ENCODE measurements around the gene SLC6A17. TPM values are rescaled to one million over a fixed set of nuclear protein-coding genes. Genes with fewer than 3 reads are reported as not detected.

SLC6A17 gene
- polyA plus RNA-seq, 6 donors from 2014 or later, result not detected

DNA sequence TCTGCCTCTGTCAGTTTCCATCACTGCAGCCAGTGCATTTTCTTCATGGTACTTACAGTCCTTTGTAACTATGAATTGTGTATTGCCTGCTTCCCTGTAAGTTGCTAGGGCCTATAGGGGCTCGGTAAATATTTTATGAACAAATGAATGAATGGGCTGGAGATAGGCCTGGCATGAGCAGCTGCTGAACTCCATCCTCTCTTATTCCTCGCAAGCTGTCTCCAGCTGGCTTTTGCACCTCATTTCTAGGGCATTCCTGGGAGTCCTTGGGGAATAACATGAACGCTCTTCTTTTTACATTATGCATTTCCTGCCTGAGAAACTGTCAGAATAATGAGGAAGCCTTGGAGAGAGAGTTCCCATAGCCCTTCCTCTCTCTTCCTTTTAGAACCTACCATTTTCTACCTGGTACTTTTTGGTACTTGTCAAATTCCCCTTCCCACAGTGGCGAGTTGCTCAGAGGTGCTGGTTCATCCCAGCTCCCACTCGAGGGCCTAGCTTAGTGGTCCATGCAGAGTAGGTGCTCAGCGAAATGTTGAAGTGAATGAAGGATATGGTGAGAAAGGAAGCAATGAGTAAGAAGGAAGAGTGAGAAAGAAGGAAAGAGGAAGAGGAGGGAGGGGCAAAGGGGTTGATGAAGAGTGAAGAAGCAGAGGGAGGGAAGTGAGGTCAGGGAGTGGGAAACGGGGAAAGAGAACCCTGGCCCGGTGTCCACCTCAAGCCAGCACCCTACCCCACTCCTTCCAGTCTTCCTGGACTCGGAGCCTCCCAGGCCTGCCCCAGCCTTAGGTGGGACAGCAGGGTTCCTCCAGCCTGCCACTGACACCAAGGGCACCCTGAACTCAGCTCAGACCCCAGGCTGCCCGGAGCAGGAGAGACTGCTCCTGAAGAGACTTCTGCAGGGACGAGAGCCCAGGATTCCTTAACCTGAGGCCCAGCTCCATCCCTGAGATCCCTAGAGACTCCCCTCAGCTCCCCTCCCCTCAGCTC, 89.4 kb downstream of the SLC6A17 start:
- DNase-seq, result no peak
- H3K27ac Mint-ChIP-seq, result peak overlapping the region in 5 of 6 donors; percentile 29 to 94 (median 80)
- H3K9me3 Mint-ChIP-seq, result no peaks in the 10 kb centered on the region
- H3K4me1 Mint-ChIP-seq, result peaks cover 24 to 50% (median 26%) of the 10 kb centered on the region in 3 donors
- ATAC-seq (ENCODE audit: low read depth in 2 of 2), result no peak
- H3K4me3 Mint-ChIP-seq, result no peak overlapping the region
- no peaks in the 10 kb centered on the region for H3K27me3 Mint-ChIP-seq
- H3K36me3 Mint-ChIP-seq, result no peaks in the 10 kb centered on the region

GRCh38 chr1:110240476-110241210, 90.3 kb downstream of the SLC6A17 start:
- DNase-seq (no peak), ATAC-seq (ENCODE audit: low read depth in 2 of 2) (no peak)
- Mint-ChIP-seq H3K27ac (peak overlapping the region in 4 of 6 donors; percentile 24 to 87 (median 40)), H3K9me3 (no peaks in the 10 kb centered on the region), H3K4me3 (no peak overlapping the region), H3K27me3 (no peaks in the 10 kb centered on the region), H3K36me3 (no peaks in the 10 kb centered on the region), H3K4me1 (peaks cover 24 to 59% (median 33%) of the 10 kb centered on the region in 3 donors)

- no peaks in the 10 kb centered on the region for H3K27me3 Mint-ChIP-seq
- peak overlapping the region in 3 of 6 donors; percentile 18 to 89 (median 87) for H3K27ac Mint-ChIP-seq
- peaks cover 24 to 66% (median 33%) of the 10 kb centered on the region in 3 donors for H3K4me1 Mint-ChIP-seq
- DNase-seq (no peak), ATAC-seq (ENCODE audit: low read depth in 2 of 2) (no peak)
- H3K9me3 Mint-ChIP-seq, result no peaks in the 10 kb centered on the region
- H3K36me3 Mint-ChIP-seq, result no peaks in the 10 kb centered on the region
- H3K4me3 Mint-ChIP-seq, result no peak overlapping the region
These were observed 91.2 kb downstream of the SLC6A17 start for GRCh38 chr1:110241516-110241915.

DNA sequence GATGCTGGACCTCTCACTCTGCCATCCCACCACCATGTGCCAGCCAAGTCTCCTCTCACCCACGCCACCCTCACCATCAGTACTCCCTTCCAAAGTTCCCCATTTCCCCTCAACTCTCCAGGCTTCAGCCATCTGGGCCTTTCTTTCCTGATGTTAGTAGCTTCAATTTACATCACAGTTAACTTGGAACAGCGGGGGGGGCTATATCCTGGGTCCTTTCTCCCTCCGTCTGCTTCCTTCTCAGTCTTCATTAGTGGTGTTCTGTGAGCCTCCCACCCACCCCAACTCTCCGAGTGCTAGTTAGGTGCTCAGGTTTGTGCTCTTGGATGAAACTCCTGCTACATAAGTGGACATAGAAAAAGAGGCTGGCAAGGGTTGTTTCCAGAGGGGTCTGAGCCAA, 91.8 kb downstream of the SLC6A17 start:
- Mint-ChIP-seq H3K4me3 (peak overlapping the region in 1 of 8 donors; percentile 28), H3K27ac (peak overlapping the region in 5 of 6 donors; percentile 18 to 87 (median 34)), H3K4me1 (peaks cover 29 to 66% (median 33%) of the 10 kb centered on the region in 3 donors), H3K27me3 (no peaks in the 10 kb centered on the region), H3K36me3 (no peaks in the 10 kb centered on the region), H3K9me3 (no peaks in the 10 kb centered on the region)
- ATAC-seq (ENCODE audit: low read depth in 2 of 2) (no peak), DNase-seq (no peak)

DNA sequence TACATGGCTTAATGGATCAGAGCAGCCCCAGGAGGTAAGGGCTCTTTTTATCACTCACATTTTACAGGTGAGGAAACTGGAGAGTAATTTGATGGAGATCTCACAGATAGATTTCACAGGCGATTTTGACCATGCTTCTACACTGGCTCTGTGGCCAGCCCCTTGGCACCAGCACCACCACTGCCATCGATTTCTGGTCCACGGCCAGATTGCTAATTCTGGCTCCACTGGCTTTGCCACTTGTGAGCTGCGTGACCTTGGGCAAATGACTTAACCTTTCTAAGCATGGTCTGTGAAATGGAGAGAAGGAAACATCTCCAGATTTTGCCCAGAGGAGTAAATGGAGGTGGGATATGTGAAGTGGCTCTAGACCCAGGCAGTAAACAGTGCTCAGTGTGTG, 92.4 kb downstream of the SLC6A17 start:
- H3K4me1 Mint-ChIP-seq, result peaks cover 29 to 62% (median 33%) of the 10 kb centered on the region in 3 donors
- H3K27ac Mint-ChIP-seq, result peak overlapping the region in 5 of 6 donors; percentile 24 to 98 (median 87)
- no peaks in the 10 kb centered on the region for H3K9me3 Mint-ChIP-seq
- DNase-seq, result no peak
- H3K36me3 Mint-ChIP-seq, result no peaks in the 10 kb centered on the region
- peak overlapping the region in 4 of 8 donors; percentile 7 to 79 (median 33) for H3K4me3 Mint-ChIP-seq
- no peaks in the 10 kb centered on the region for H3K27me3 Mint-ChIP-seq
- ATAC-seq (ENCODE audit: low read depth in 2 of 2), result no peak

DNA sequence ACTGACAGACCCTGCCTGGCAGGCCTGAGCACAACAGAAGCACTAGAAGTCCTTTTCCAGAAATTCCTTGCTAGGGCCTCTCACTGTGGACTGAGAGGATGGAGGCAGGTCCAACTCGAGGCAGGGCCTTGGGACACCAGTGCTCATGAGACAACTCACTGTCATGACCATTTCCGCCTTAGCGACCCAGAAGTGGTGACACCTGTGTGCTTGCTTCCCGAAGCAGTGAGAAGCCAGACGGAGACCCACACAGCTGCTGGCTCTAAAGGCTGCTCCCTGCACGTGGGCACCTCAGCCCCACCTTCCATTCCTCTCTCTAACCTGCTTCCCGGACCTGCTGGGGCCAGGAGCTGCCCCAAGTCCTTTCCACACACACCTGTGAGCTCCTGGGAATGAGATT, 92.9 kb downstream of the SLC6A17 start:
- Mint-ChIP-seq H3K27me3 (no peaks in the 10 kb centered on the region), H3K4me3 (peak overlapping the region in 6 of 8 donors; percentile 9 to 79 (median 70)), H3K27ac (peak overlapping the region; percentile 66 to 98 (median 90)), H3K36me3 (no peaks in the 10 kb centered on the region), H3K9me3 (no peaks in the 10 kb centered on the region), H3K4me1 (peaks cover 29 to 60% (median 33%) of the 10 kb centered on the region in 3 donors)
- DNase-seq (peak; percentile 16), ATAC-seq (ENCODE audit: low read depth in 2 of 2) (peak; percentile 35 to 49)

GRCh38 chr1:110243574-110243973, 93.3 kb downstream of the SLC6A17 start:
- H3K9me3 Mint-ChIP-seq, result no peaks in the 10 kb centered on the region
- DNase-seq (peak; percentile 49), ATAC-seq (ENCODE audit: low read depth in 2 of 2) (peak; percentile 92 to 93)
- H3K36me3 Mint-ChIP-seq, result no peaks in the 10 kb centered on the region
- peaks cover 29 to 60% (median 33%) of the 10 kb centered on the region in 3 donors for H3K4me1 Mint-ChIP-seq
- H3K4me3 Mint-ChIP-seq, result peak overlapping the region in 7 of 8 donors; percentile 9 to 79 (median 69)
- peak overlapping the region; percentile 86 to 98 (median 90) for H3K27ac Mint-ChIP-seq
- H3K27me3 Mint-ChIP-seq, result no peaks in the 10 kb centered on the region

DNA sequence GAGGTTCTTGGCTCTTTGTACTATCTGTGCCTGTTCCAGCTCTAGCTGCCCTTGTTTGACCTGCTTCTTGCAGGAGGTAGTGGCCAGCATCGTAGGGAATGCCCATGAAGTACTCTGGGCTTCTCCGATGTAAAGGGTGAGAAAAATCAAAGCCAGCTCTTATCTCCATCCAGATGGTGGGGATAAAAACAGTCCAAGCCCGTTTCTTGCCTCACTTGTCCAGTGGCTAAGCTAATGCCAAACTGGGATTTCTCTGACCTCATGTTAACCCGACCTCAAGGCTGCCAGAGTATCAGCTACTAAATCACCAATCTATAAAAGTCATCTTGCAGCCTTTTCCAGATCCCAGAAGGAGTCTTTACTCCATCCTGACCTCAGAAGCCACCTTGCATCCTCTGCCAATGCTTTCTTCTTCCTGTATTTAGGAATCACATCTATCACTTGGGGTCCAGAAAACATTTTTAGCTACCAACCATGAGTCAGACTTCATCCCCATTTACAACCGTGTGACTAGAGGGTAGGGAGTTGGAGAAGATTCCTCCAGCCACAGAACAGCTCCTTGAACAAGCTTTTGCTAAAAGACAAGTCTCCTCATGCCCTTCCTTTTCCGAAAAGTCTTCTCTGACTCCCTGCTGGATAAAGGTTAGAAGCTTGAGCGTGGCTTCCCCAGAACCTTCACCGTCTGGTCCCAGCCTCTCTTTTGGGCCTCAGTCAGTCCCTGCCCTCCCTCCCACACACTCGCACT, 95.8 kb downstream of the SLC6A17 start:
- H3K4me1 Mint-ChIP-seq, result peaks cover 23 to 44% (median 28%) of the 10 kb centered on the region in 3 donors
- H3K27ac Mint-ChIP-seq, result peak overlapping the region in 3 of 6 donors; percentile 21 to 66 (median 49)
- H3K4me3 Mint-ChIP-seq, result no peak overlapping the region
- no peaks in the 10 kb centered on the region for H3K9me3 Mint-ChIP-seq
- ATAC-seq (ENCODE audit: low read depth in 2 of 2) (no peak), DNase-seq (no peak)
- H3K27me3 Mint-ChIP-seq, result no peaks in the 10 kb centered on the region
- no peaks in the 10 kb centered on the region for H3K36me3 Mint-ChIP-seq

- Mint-ChIP-seq H3K4me1 (peaks cover 12 to 26% (median 13%) of the 10 kb centered on the region in 3 donors), H3K27ac (no peak overlapping the region), H3K27me3 (no peaks in the 10 kb centered on the region), H3K9me3 (no peaks in the 10 kb centered on the region), H3K4me3 (no peak overlapping the region), H3K36me3 (no peaks in the 10 kb centered on the region)
- no peak for DNase-seq
- no peak for ATAC-seq (ENCODE audit: low read depth in 2 of 2)
These were observed 98.5 kb downstream of the SLC6A17 start for GRCh38 chr1:110248746-110249145.

GRCh38 chr1:110249256-110249655, 99.0 kb downstream of the SLC6A17 start:
- no peaks in the 10 kb centered on the region for H3K27me3 Mint-ChIP-seq
- H3K9me3 Mint-ChIP-seq, result no peaks in the 10 kb centered on the region
- no peak overlapping the region for H3K27ac Mint-ChIP-seq
- H3K4me3 Mint-ChIP-seq, result no peak overlapping the region
- ATAC-seq (ENCODE audit: low read depth in 2 of 2), result no peak
- DNase-seq, result no peak
- H3K36me3 Mint-ChIP-seq, result no peaks in the 10 kb centered on the region
- H3K4me1 Mint-ChIP-seq, result peaks cover 10 to 21% (median 10%) of the 10 kb centered on the region in 3 donors

DNA sequence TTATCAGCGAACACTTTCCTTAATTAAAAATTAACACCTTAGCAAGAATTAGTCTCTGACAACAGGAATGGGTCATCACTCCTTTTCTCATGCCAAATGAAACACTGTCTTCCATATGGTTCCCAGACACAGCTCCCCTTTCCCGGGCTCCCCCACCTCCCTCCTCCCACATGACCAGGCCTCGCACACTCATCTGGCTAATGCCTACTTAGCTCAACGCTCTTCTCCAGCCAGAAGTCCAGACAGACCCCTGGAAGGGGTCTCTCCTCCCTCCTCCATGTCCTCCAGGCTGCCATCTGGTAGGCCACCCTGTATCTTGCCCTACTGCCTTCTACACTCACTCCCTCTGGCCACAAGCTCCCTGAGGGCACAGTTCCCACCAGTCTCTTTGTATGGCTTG, 99.7 kb downstream of the SLC6A17 start:
- DNase-seq (no peak), ATAC-seq (ENCODE audit: low read depth in 2 of 2) (no peak)
- H3K4me1 Mint-ChIP-seq, result peaks cover 5 to 17% (median 6%) of the 10 kb centered on the region in 3 donors
- H3K36me3 Mint-ChIP-seq, result no peaks in the 10 kb centered on the region
- no peak overlapping the region for H3K4me3 Mint-ChIP-seq
- no peaks in the 10 kb centered on the region for H3K9me3 Mint-ChIP-seq
- H3K27ac Mint-ChIP-seq, result peak overlapping the region in 1 of 6 donors; percentile 77
- H3K27me3 Mint-ChIP-seq, result no peaks in the 10 kb centered on the region

GRCh38 chr1:110250749-110251148, 100.5 kb downstream of the SLC6A17 start:
- ATAC-seq (ENCODE audit: low read depth in 2 of 2), result no peak
- no peak for DNase-seq
- H3K27ac Mint-ChIP-seq, result no peak overlapping the region
- no peaks in the 10 kb centered on the region for H3K36me3 Mint-ChIP-seq
- no peaks in the 10 kb centered on the region for H3K27me3 Mint-ChIP-seq
- no peaks in the 10 kb centered on the region for H3K9me3 Mint-ChIP-seq
- H3K4me1 Mint-ChIP-seq, result peaks cover 5 to 17% (median 10%) of the 10 kb centered on the region in 3 donors
- H3K4me3 Mint-ChIP-seq, result no peak overlapping the region

Data from naive B cell (primary cell).